Neural cell (in vitro differentiated cells): ENCODE results near the gene ATP9B.

Experiments
- CTCF ChIP-seq: fragments of 450-650 bp; IDR thresholded peaks from 2 replicates; pipeline ENCODE4 v1.5.1; 2014; ENCODE audit warnings: antibody characterized with exemption, mild to moderate bottlenecking, moderate library complexity; ENCODE audit not compliant: poor library complexity, severe bottlenecking
- EZH2 ChIP-seq: fragments of 200-600, 300-800 bp; shearing (Covaris generic), sonication (generic); IDR thresholded peaks from 2 replicates; pipeline ENCODE4 v1.6.1; 2014; ENCODE audit warnings: antibody characterized with exemption, low read length, borderline replicate concordance, mild to moderate bottlenecking; ENCODE audit not compliant: insufficient read depth, poor library complexity, severe bottlenecking
- POLR2AphosphoS5 ChIP-seq: IDR thresholded peaks from 2 replicates; pipeline ENCODE4 v1.6.1; 2012
- RAD21 ChIP-seq: fragments of 450-650 bp; conservative IDR thresholded peaks from 2 replicates; pipeline ENCODE4 v1.6.1; 2014; ENCODE audit warnings: antibody characterized with exemption, mild to moderate bottlenecking, moderate library complexity
- REST ChIP-seq: IDR thresholded peaks from 2 replicates; pipeline ENCODE4 v1.6.1; 2012; ENCODE audit warnings: borderline replicate concordance
- TAF1 ChIP-seq: IDR thresholded peaks from 2 replicates; pipeline ENCODE4 v1.6.1; 2012; ENCODE audit warnings: low read depth

DNA sequence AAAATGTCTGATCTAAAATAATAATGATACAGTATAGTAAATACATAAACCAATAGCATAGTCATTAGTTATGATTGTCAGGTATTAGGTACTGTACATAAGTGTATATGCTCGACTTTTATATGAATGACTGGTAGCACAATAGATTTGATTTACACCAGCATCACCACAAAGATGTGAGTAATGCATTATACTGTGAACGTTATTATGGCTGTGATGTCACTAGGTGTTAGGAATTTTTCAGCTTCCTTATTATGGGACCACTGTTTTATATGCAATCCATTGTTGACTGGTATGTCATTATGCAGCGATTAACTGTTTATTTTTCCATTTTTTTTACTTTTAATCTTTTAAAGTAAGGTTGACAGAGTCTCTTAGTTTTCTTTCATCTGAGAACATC is 23.7 kb downstream of the ATP9B start:
- TF ChIP-seq CTCF (no peak), EZH2 (no peak), RAD21 (no peak), POLR2AphosphoS5 (no peak), TAF1 (no peak), REST (no peak)
